Omental fat pad (tissue), 4 donors: ENCODE data around the gene MOCS1. TPM values are rescaled to one million over a fixed set of nuclear protein-coding genes. Genes with fewer than 3 reads are reported as not detected.

ENCODE experiments used
- ATAC-seq: fragments of 150-250 bp; one replicate; pipeline ENCODE4 v1.9.1; 2016; ENCODE audit warnings: mild to moderate bottlenecking, moderate library complexity; ENCODE audit not compliant: low FRiP score
- DNase-seq: peaks from one replicate; pipeline ENCODE4 v3.0.0-alpha.2; 2019; ENCODE audit warnings: low spot score
- CTCF ChIP-seq, 3 donors: fragments of 450-650 bp; IDR thresholded peaks; one replicate each; pipeline ENCODE4 v1.5.1; 2016 to 2017; ENCODE audit warnings: antibody characterized with exemption in 3 of 3, mild to moderate bottlenecking in 3 of 3, moderate library complexity in 2 of 3
- total RNA-seq, 4 donors: library from RNA; depleted of rRNA; stranded (reverse); fragments of >200 nt; gene quantifications; one replicate each; pipeline ENCODE4 v1.1.0, GENCODE V29; 2016

The MOCS1 gene
- 10 to 100 TPM; 55.1 to 90.1 (median 62.6) TPM for total RNA-seq

GRCh38 chr6:39934131-39934757, at the start of gene MOCS1:
Gene MOCS1, minus strand, starts transcription at chr6:39934462. Its CDS starts 45 bp downstream, at chr6:39934417.
- DNase-seq (peak; percentile 68), ATAC-seq (peak; percentile 95)
- TF ChIP-seq CTCF (IDR thresholded peaks at IDR 0.05): no peak

GRCh38 chr6:39984051-39984450, 49.8 kb upstream of the MOCS1 start:
- no peak for ATAC-seq
- TF ChIP-seq CTCF (IDR thresholded peaks at IDR 0.05): no peak
- DNase-seq: no peak

DNA sequence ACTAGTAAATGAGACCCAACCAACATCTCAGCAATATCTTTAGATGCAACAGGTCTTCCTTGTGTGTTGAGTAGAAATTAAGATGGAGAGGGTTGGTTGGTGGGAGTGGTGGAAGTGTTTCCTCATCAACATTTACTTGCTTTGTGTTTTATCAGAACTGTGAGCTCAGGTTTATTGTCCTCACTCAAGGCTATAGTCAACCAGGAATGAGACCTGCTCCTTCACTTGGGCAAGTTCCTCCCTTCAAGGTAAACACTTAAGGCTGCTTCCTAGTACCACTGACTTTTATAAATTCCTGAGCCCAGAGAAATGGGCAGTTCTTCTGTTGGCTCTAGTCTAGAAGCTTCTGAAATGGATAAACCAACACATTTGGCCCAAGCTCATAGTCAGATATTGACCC, 48.9 kb upstream of the MOCS1 start:
- TF ChIP-seq CTCF (IDR thresholded peaks at IDR 0.05): no peak

DNA sequence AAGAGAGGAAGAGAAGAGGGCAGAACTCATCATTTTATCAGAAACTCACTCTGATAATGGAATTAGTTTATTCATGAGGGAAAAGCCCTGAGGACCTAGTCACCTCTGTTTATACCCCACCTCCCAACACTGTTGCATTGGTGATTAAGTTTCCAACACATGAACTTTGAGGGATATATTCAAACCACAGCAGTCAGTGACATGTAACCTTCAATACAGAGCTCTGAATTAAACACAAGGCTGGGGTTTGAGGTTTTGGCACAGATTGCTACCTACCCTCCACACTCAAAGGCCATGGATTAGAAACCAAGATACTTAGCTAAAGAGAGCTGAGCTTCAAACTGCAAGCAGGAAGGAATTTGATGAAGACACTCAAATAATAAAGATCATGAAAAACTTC, 48.5 kb upstream of the MOCS1 start:
- no peak for TF ChIP-seq CTCF (IDR thresholded peaks at IDR 0.05)
- DNase-seq: no peak

More for the DNA sequence above, 48.9 kb upstream of the MOCS1 start:
- DNase-seq: no peak
- no peak for ATAC-seq

DNA sequence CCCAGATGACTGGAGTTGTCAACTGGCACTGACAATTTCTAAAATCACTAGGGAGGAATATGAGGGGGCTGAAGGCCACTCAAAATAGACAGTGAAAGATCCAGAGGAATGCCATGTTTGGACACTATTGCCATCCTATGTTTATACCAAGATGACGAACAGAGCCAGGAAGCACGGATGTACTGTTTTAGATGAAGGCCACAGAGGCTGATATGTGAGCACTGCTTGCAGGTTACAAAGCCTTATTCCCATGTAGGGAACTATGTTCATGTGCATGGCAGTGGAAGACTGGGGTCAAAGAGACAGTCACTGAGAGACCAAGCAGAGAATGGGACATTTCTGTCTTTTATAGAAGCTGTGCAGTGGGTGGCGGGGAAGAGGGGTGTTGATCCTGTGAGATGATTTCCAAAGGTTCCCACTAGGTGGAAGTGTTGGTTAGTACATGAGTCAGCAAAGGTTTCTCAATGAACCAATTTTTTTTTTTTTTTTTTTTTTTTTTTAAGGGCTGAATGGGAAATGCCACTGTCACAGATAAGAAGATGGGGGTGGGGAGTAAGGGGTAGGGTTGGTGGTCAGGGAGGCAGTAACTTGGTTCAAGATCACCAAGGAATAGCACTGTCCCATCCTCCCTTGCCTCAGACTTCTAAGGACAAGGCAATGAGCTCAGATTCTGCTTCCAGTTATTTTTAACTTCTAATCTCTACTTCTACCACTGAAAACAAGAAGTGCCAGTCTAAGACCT, 46.7 kb upstream of the MOCS1 start:
- DNase-seq: no peak
- no peak for TF ChIP-seq CTCF (IDR thresholded peaks at IDR 0.05)
- peak; percentile 52 for ATAC-seq

More for the DNA sequence above, 48.5 kb upstream of the MOCS1 start:
- ATAC-seq: no peak

- ATAC-seq: no peak
- TF ChIP-seq CTCF (IDR thresholded peaks at IDR 0.05): no peak
Observed at GRCh38 chr6:39979461-39980328, 45.4 kb upstream of the MOCS1 start.

More at GRCh38 chr6:39979461-39980328, 45.4 kb upstream of the MOCS1 start:
- no peak for DNase-seq
